ENCODE results near the gene SENP3.
"Not testable (repeated sequence)": the region's sequence is repeated elsewhere in the genome, so short reads cannot be mapped to it uniquely, and the experiment has no call there.

Gene SENP3

GRCh38 chr17:7592422-7593021 is 30.8 kb downstream of the SENP3 start:
- DNase-seq (ENCODE audit: low read depth, low spot score): no peak

DNA sequence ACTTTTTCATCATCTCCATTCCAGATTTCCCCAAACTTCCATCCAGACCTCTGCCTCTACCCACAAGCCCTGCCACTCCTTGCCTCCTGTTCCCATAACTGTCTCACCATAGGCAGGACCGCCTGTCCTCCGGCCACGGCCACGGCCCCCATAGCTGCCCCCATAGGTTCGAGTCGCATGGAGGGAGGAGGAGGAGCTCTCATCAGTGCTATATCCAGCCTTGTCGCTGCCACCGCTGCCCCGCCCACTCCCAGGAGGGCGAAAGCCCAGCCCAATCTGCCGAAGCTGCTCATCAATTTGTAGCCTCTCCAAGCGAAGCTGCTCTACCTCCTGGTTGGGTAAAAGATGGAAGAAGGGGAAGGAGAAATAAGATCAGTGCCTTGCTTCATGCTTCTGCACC is 31.6 kb downstream of the SENP3 start:
- no peak for DNase-seq (ENCODE audit: low read depth, low spot score)

DNA sequence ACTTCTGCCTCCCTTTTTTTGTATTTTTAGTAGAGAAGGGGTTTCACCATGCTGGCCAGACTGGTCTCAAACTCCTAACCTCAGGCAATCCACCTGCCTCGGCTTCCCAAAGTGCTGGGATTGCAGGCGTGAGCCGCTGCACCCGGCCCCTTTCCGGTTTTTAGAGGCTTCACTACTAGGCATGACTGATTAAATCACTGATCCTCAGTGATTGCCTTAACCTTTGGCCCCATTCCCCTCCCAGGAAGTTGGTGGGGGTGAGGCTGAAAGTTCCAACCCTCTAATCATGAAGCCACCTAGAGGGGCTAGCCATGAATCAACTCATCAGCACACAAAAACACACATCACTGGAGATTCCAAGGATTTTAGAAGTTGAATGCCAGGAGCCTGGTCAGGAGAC is 35.8 kb downstream of the SENP3 start:
- DNase-seq (ENCODE audit: low read depth, low spot score): not testable (repeated sequence)

GRCh38 chr17:7606280-7606679 is 44.6 kb downstream of the SENP3 start:
- no peak for DNase-seq (ENCODE audit: low read depth, low spot score)

DNA sequence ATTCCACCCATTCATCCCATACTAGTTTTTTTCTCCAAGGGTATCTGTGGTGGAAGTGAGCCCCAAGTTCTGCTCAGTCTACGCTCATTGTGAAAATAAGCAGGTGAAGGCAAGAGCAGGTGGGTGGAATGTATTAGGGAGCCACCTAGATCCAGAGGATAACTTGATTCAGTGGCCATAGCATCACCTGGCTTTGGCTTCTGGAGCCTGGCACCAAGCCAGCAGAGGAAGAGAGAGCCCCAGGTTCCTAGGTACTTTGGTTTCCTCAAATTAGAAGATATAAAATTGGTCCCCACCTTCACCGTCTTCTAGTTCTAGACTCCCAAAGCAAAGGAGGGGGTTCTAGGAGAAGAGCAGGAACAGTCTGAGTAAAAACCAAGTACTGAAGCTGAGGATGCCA is 48.9 kb downstream of the SENP3 start:
- no peak for DNase-seq (ENCODE audit: low read depth, low spot score)

- DNase-seq (ENCODE audit: low read depth, low spot score): no peak
Measured at GRCh38 chr17:7611635-7612293, 50.0 kb downstream of the SENP3 start.

GRCh38 chr17:7612294-7612640 is 50.5 kb downstream of the SENP3 start:
- no peak for DNase-seq (ENCODE audit: low read depth, low spot score)

GRCh38 chr17:7613769-7614424 is 52.2 kb downstream of the SENP3 start:
- DNase-seq (ENCODE audit: low read depth, low spot score): no peak

DNA sequence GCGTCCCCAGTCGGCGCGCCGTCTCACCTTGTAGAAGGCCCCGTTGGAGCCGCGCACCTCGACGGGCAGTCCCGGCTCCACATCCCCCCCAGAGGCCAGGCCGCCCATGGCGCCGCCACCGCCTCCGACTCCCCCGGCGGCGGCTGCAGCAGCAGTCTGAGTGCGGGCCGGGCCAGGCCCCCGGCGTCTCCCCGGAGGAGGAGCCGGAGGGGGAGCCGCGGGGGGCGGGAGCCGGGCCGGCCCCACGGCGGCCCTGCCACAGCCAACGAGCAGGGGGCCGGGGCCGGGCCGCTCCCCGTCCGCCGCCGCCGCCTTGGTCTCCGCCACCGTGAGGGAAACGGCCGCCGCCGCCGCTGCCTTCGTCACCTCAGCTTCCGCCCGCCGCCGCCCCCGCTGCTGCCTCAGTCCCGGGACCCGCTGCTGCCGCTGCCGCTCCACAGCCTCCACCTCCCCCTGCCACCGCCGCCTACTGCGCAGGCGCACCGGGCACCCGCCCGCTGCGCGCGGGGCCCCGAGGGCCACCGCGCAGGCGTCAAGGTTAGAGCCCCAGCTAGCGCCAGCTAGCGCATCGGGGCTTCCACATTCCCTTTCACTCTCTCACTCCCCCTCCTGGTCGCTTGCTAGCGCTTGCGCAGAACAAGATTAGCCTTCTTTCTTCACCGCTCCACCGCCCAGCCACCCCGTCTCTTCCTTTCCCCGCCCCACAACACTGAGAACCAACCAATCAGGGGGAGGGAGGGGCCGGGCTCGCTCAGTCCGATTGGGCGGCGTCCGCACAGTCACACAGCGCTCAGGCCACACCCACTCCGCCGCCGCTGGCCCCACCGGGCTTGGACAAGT is 52.9 kb downstream of the SENP3 start, which contains the start of gene FXR2:
Gene FXR2 (minus strand): TSS at position 473 of the 840 bp plus-strand sequence. CDS start 365 bp downstream, at position 108.
- peak; percentile 100 for DNase-seq (ENCODE audit: low read depth, low spot score)

GRCh38 chr17:7615265-7615747 is 53.6 kb downstream of the SENP3 start:
- no peak for DNase-seq (ENCODE audit: low read depth, low spot score)

DNA sequence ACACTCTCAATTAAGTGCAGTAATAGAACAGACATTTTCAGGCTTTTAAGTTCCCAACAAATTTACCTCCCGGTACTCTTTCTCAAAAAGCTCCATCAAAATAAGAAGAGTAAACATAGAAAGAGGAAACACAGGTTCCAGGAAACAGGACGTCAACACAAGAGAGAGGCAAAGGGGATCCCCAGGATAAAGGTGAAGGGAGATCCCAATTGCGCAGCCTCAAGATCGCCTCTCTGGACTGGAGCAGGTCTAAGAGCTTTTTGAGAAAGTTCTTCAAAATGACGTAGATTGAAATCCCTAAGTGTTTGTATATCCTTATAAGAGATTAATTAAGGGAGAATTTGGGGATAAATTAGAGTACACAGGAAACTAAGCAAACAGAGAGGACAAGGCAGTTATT is 56.9 kb downstream of the SENP3 start:
- no peak for DNase-seq (ENCODE audit: low read depth, low spot score)

DNA sequence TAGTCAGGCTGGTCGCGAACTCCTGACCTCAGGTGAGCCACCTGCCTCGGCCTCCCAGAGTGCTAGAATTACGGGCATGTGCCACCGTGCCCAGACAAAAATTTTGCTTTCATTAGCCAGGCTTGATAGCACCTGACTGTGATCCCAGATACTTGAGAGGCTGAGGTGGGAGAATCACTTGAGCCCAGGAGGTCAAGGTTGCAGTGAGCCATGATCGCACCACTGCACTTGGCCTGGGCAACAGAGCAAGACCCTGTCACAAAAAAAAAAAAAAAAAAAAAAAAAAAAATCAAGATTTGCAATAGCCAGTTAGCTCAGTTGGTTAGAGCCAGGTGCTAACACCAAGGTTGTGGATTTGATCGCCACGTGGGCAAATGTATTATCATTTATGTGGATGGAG is 59.1 kb downstream of the SENP3 start:
- no peak for DNase-seq (ENCODE audit: low read depth, low spot score)

Data from brain pericyte (primary cell).